ENCODE results near the gene FOXK1.
"Not testable (repeated sequence)": the region's sequence is repeated elsewhere in the genome, so short reads cannot be mapped to it uniquely, and the experiment has no call there.

Gene FOXK1

GRCh38 chr7:4690953-4691856 lies 9.1 kb downstream of the FOXK1 start:
- H3K79me2 ChIP-seq, result peaks cover 65% of the 10 kb centered on the region
- H2AFZ ChIP-seq, result no peak overlapping the region
- H3K4me1 ChIP-seq, result peaks cover 12% of the 10 kb centered on the region
- H3K36me3 ChIP-seq (ENCODE audit: control insufficient read depth, insufficient read depth, low read length), result no peaks in the 10 kb centered on the region
- H3K27me3 ChIP-seq (ENCODE audit: control insufficient read depth, insufficient read depth, low read length), result no peaks in the 10 kb centered on the region
- no peak overlapping the region for H3K9ac ChIP-seq
- no peak overlapping the region for H3K27ac ChIP-seq
- TF ChIP-seq, protein P1, sequence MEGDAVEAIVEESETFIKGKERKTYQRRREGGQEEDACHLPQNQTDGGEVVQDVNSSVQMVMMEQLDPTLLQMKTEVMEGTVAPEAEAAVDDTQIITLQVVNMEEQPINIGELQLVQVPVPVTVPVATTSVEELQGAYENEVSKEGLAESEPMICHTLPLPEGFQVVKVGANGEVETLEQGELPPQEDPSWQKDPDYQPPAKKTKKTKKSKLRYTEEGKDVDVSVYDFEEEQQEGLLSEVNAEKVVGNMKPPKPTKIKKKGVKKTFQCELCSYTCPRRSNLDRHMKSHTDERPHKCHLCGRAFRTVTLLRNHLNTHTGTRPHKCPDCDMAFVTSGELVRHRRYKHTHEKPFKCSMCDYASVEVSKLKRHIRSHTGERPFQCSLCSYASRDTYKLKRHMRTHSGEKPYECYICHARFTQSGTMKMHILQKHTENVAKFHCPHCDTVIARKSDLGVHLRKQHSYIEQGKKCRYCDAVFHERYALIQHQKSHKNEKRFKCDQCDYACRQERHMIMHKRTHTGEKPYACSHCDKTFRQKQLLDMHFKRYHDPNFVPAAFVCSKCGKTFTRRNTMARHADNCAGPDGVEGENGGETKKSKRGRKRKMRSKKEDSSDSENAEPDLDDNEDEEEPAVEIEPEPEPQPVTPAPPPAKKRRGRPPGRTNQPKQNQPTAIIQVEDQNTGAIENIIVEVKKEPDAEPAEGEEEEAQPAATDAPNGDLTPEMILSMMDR (IDR thresholded peaks at IDR 0.05), result no peak
- no peaks in the 10 kb centered on the region for H3K9me3 ChIP-seq (ENCODE audit: control insufficient read depth, low read length)
- no peak overlapping the region for H3K4me2 ChIP-seq (ENCODE audit: low read length)
- no peak overlapping the region for H3K4me3 ChIP-seq (ENCODE audit: low read depth, low read length)

- Histone ChIP-seq H3K4me3 (ENCODE audit: low read depth, low read length) (no peak overlapping the region), H3K9ac (no peak overlapping the region), H3K4me2 (ENCODE audit: low read length) (no peak overlapping the region)
Observed at GRCh38 chr7:4692055-4692454, 10.0 kb downstream of the FOXK1 start.

DNA sequence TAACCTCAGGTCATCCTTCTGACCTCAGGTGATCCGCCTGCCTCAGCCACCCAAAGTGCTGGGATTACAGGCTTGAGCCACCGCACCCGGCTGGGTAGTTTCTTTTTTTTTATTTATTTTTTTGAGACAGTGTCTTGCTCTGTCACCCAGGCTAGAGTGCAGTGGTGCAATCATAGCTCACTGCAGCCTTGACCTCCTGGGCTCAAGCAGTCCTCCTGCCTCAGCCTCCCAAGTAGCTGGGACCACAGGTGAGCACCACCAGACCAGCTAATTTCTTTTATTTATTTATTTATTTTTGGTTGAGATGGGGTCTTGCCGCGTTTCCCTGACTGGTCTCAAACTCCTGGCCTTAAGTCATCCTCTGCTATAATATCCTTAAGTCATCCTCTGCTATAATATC lies 10.5 kb downstream of the FOXK1 start:
- H2AFZ ChIP-seq; H3K9me3 ChIP-seq (ENCODE audit: control insufficient read depth, low read length); H3K4me3 ChIP-seq (ENCODE audit: low read depth, low read length); H3K36me3 ChIP-seq (ENCODE audit: control insufficient read depth, insufficient read depth, low read length); H3K27me3 ChIP-seq (ENCODE audit: control insufficient read depth, insufficient read depth, low read length); H3K27ac ChIP-seq; H3K9ac ChIP-seq; H3K4me2 ChIP-seq (ENCODE audit: low read length): not testable (repeated sequence)
- peaks cover 12% of the 10 kb centered on the region for H3K4me1 ChIP-seq
- H3K79me2 ChIP-seq, result peaks cover 66% of the 10 kb centered on the region

More at GRCh38 chr7:4692055-4692454, 10.0 kb downstream of the FOXK1 start:
- H3K36me3 ChIP-seq (ENCODE audit: control insufficient read depth, insufficient read depth, low read length), result no peaks in the 10 kb centered on the region
- H3K4me1 ChIP-seq, result peaks cover 12% of the 10 kb centered on the region
- TF ChIP-seq, protein P1 (IDR thresholded peaks at IDR 0.05), result no peak
- H3K9me3 ChIP-seq (ENCODE audit: control insufficient read depth, low read length), result no peaks in the 10 kb centered on the region
- H3K27me3 ChIP-seq (ENCODE audit: control insufficient read depth, insufficient read depth, low read length), result no peaks in the 10 kb centered on the region
- H2AFZ ChIP-seq, result no peak overlapping the region
- H3K79me2 ChIP-seq, result peaks cover 66% of the 10 kb centered on the region
- H3K27ac ChIP-seq, result no peak overlapping the region

DNA sequence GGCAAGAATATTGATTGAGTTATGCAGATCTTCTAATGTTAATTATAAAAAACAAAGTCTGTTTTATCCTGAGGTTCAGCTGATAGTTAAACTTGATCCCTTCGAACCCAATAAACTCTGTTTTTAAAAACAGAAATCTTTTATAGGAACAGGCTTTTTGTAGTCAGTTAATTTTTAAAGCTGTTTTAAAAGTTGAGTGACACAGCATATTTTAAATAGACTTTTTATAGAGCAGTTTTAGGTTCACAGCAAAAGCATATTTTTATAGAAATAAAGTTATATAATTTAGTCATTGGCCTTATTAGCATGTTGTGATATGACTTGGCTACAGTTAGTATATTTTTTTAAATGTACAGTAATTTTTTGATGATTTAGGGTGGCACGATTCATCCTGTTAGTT lies 11.1 kb downstream of the FOXK1 start:
- H3K36me3 ChIP-seq (ENCODE audit: control insufficient read depth, insufficient read depth, low read length), result no peaks in the 10 kb centered on the region
- TF ChIP-seq, protein P1 (IDR thresholded peaks at IDR 0.05), result no peak
- H3K9ac ChIP-seq, result no peak overlapping the region
- H3K9me3 ChIP-seq (ENCODE audit: control insufficient read depth, low read length), result no peaks in the 10 kb centered on the region
- H3K79me2 ChIP-seq, result peaks cover 70% of the 10 kb centered on the region
- H3K27ac ChIP-seq, result no peak overlapping the region
- H3K27me3 ChIP-seq (ENCODE audit: control insufficient read depth, insufficient read depth, low read length), result no peaks in the 10 kb centered on the region
- H2AFZ ChIP-seq, result no peak overlapping the region
- H3K4me2 ChIP-seq (ENCODE audit: low read length), result no peak overlapping the region
- H3K4me1 ChIP-seq, result peaks cover 12% of the 10 kb centered on the region
- no peak overlapping the region for H3K4me3 ChIP-seq (ENCODE audit: low read depth, low read length)

DNA sequence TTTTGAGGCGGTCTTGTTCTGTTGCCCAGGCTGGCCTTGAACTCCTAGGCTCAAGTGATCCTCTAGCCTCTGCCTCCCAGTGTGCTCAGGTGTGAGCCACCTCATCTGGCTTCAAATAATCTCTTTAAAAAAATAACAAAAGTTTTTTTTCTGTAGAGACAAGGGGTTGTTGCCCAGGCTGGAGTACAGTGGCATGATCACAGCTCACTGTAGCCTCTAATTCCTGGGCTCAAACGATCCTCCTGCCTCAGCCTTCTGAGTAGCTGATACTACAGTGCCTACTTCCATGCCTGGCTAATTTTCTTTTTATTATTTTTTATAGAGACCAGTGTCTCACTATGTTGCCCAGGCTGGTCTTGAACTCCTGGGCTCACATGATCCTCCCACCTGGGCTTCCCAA lies 11.7 kb downstream of the FOXK1 start:
- no peak overlapping the region for H3K4me3 ChIP-seq (ENCODE audit: low read depth, low read length)
- H2AFZ ChIP-seq, result no peak overlapping the region
- no peaks in the 10 kb centered on the region for H3K9me3 ChIP-seq (ENCODE audit: control insufficient read depth, low read length)
- H3K36me3 ChIP-seq (ENCODE audit: control insufficient read depth, insufficient read depth, low read length), result no peaks in the 10 kb centered on the region
- no peaks in the 10 kb centered on the region for H3K27me3 ChIP-seq (ENCODE audit: control insufficient read depth, insufficient read depth, low read length)
- H3K9ac ChIP-seq, result no peak overlapping the region
- H3K27ac ChIP-seq, result no peak overlapping the region
- peaks cover 12% of the 10 kb centered on the region for H3K4me1 ChIP-seq
- TF ChIP-seq, protein P1 (IDR thresholded peaks at IDR 0.05), result no peak
- H3K79me2 ChIP-seq, result peaks cover 76% of the 10 kb centered on the region
- no peak overlapping the region for H3K4me2 ChIP-seq (ENCODE audit: low read length)

Data from parathyroid adenoma (tissue), 2 donors.